AML-193 (cell line): Measurements from ENCODE around the gene CD101.

Experiments used
- DNase-seq, 2 experiments: peaks; one replicate each; lab custom pipeline; 2025; lab: John Stamatoyannopoulos, UW

The CD101 gene

GRCh38 chr1:117051224-117052064 lies 49.9 kb downstream of the CD101 start:
- peak in 1 of 2 experiments; percentile 27 for DNase-seq

GRCh38 chr1:117054068-117054467 lies 52.5 kb downstream of the CD101 start:
- DNase-seq = no peak

- DNase-seq = no peak
Measured at GRCh38 chr1:117058810-117059209, 57.2 kb downstream of the CD101 start.

GRCh38 chr1:117059334-117059677 lies 57.7 kb downstream of the CD101 start:
- DNase-seq = peak; percentile 23 to 38

- DNase-seq = peak; percentile 98
Measured at GRCh38 chr1:117059678-117060440, 58.3 kb downstream of the CD101 start, which contains the start of gene TTF2. Gene TTF2 (plus strand): TSS chr1:117060326. CDS start chr1:117060347, 21 bp downstream.

GRCh38 chr1:117060441-117061317 lies 59.1 kb downstream of the CD101 start:
- peak in 1 of 2 experiments; percentile 5 for DNase-seq

- no peak for DNase-seq
Measured at GRCh38 chr1:117061986-117062415, 60.4 kb downstream of the CD101 start.

- no peak for DNase-seq
Measured at GRCh38 chr1:117066367-117066766, 64.8 kb downstream of the CD101 start.

- DNase-seq = peak; percentile 21 to 45
Measured at GRCh38 chr1:117067533-117068370, 66.2 kb downstream of the CD101 start.

GRCh38 chr1:117068580-117068979 lies 67.0 kb downstream of the CD101 start:
- no peak for DNase-seq

- DNase-seq = no peak
Measured at GRCh38 chr1:117069220-117069844, 67.8 kb downstream of the CD101 start.

- DNase-seq = no peak
Measured at GRCh38 chr1:117070124-117070523, 68.6 kb downstream of the CD101 start.

GRCh38 chr1:117076648-117077047 lies 75.1 kb downstream of the CD101 start:
- no peak for DNase-seq

- DNase-seq = no peak
Measured at GRCh38 chr1:117077267-117077666, 75.7 kb downstream of the CD101 start.

GRCh38 chr1:117079737-117080136 lies 78.2 kb downstream of the CD101 start:
- DNase-seq = no peak

GRCh38 chr1:117084231-117084630 lies 82.7 kb downstream of the CD101 start:
- no peak for DNase-seq
